HepG2 (cell line): ENCODE results near the gene LAPTM4A. TPM values are rescaled to one million over a fixed set of nuclear protein-coding genes. Genes with fewer than 3 reads are reported as not detected.
A peak's percentile ranks its signal among the peaks of the same experiment; 100 is the strongest.

ENCODE experiments used
- BRCA1 ChIP-seq: sonication (generic); formaldehyde crosslinking; IDR thresholded peaks from 2 replicates; pipeline ENCODE4 v1.4.0; 2020; ENCODE audit warnings: missing genetic modification reagents
- CENPT ChIP-seq: sonication (generic); formaldehyde crosslinking; IDR thresholded peaks from 2 replicates; pipeline ENCODE4 v1.8.0; 2022; ENCODE audit warnings: low read depth, mild to moderate bottlenecking, moderate library complexity, missing genetic modification reagents
- GLI4 ChIP-seq: sonication (generic); formaldehyde crosslinking; IDR thresholded peaks from 2 replicates; pipeline ENCODE4 v1.5.1; 2020; ENCODE audit warnings: missing genetic modification reagents, mild to moderate bottlenecking, moderate library complexity, borderline replicate concordance
- HNRNPL ChIP-seq: fragments of 200-400 bp; formaldehyde crosslinking; IDR thresholded peaks from 2 replicates; pipeline ENCODE4 v1.6.1; 2017; ENCODE audit warnings: mild to moderate bottlenecking, low read depth, low read length
- KAT7 ChIP-seq: IDR thresholded peaks from 2 replicates; pipeline ENCODE4 v1.6.1; 2018; ENCODE audit warnings: borderline replicate concordance, missing compliant biosample characterization
- KLF11 ChIP-seq: IDR thresholded peaks from 2 replicates; pipeline ENCODE4 v1.6.1; 2016; ENCODE audit warnings: missing compliant biosample characterization
- NFATC3 ChIP-seq: sonication (generic); formaldehyde crosslinking; IDR thresholded peaks from 2 replicates; pipeline ENCODE4 v1.5.1; 2020; ENCODE audit warnings: mild to moderate bottlenecking, missing genetic modification reagents
- RXRA ChIP-seq: sonication (generic); formaldehyde crosslinking; IDR thresholded peaks from 2 replicates; pipeline ENCODE4 v1.5.1; 2020; ENCODE audit warnings: missing genetic modification reagents
- TBL1XR1 ChIP-seq: fragments of 150-350 bp; IDR thresholded peaks from 2 replicates; pipeline ENCODE4 v1.6.1; 2014; ENCODE audit warnings: borderline replicate concordance, low read length; ENCODE audit not compliant: partially characterized antibody
- TOPORS ChIP-seq: sonication (generic); formaldehyde crosslinking; IDR thresholded peaks from 2 replicates; pipeline ENCODE4 v1.8.0; 2023; ENCODE audit warnings: mild to moderate bottlenecking, missing genetic modification reagents
- ZHX1 ChIP-seq: sonication (generic); formaldehyde crosslinking; IDR thresholded peaks from 2 replicates; pipeline ENCODE4 v1.8.1; 2022; ENCODE audit warnings: low read depth, mild to moderate bottlenecking, missing genetic modification reagents
- ZNF430 ChIP-seq: sonication (generic); formaldehyde crosslinking; IDR thresholded peaks from 2 replicates; pipeline ENCODE4 v1.9.0; 2021; ENCODE audit warnings: mild to moderate bottlenecking, missing genetic modification reagents
- ZNF451 ChIP-seq: sonication (generic); formaldehyde crosslinking; IDR thresholded peaks from 2 replicates; pipeline ENCODE4 v1.5.0; 2020; ENCODE audit warnings: mild to moderate bottlenecking, missing genetic modification reagents
- ZNF484 ChIP-seq: sonication (generic); formaldehyde crosslinking; IDR thresholded peaks from 2 replicates; pipeline ENCODE4 v1.5.1; 2020; ENCODE audit warnings: mild to moderate bottlenecking, low read depth, missing genetic modification reagents, borderline replicate concordance
- ZNF747 ChIP-seq: sonication (generic); formaldehyde crosslinking; IDR thresholded peaks from 2 replicates; pipeline ENCODE4 v1.8.1; 2023; ENCODE audit warnings: missing genetic modification reagents, mild to moderate bottlenecking, borderline replicate concordance
- ZSCAN12 ChIP-seq: sonication (generic); formaldehyde crosslinking; IDR thresholded peaks from 2 replicates; pipeline ENCODE4 v1.9.0; 2021; ENCODE audit warnings: mild to moderate bottlenecking, missing genetic modification reagents
- polyA plus RNA-seq, 8 experiments: library from polyadenylated mRNA; depleted of rRNA in 3 of 8; stranded (reverse) in 7 of 8; unstranded in 1 of 8; fragments of >200 nt; fragmentation: Illumina TruSeq in 4 of 8; extraction: Trizol in 4 of 8; gene quantifications; 2 replicates each; pipeline versions ENCODE4 v1.2.1 to v1.2.3, GENCODE V29; 2011 to 2016; ENCODE audit warnings: low read depth in 4 of 8, missing spikeins in 1 of 8, mixed read lengths in 1 of 8; ENCODE audit not compliant: insufficient read depth in 1 of 8
- total RNA-seq, 5 experiments: library from RNA; depleted of rRNA; stranded (reverse); fragments of >200 nt; fragmentation: Illumina TruSeq; extraction: Trizol; gene quantifications; 2 replicates each; pipeline ENCODE4 v1.2.3, GENCODE V29; 2016; ENCODE audit warnings: low read depth in 1 of 5
- TF ChIP-seq, protein P1 (sequence below): sonication (generic); formaldehyde crosslinking; IDR thresholded peaks from 2 replicates; pipeline ENCODE4 v1.4.0; 2020; ENCODE audit warnings: mild to moderate bottlenecking, missing genetic modification reagents
- TF ChIP-seq, protein P2 (sequence below): sonication (generic); formaldehyde crosslinking; IDR thresholded peaks from 2 replicates; pipeline ENCODE4 v1.5.1; 2020; ENCODE audit warnings: mild to moderate bottlenecking, moderate library complexity, missing genetic modification reagents
- TF ChIP-seq, protein P3 (sequence below), 2 experiments: sonication (generic) in 1 of 2; formaldehyde crosslinking in 1 of 2; IDR thresholded peaks; 2 replicates each; pipeline versions ENCODE4 v1.6.1 to v1.9.0; 2014 to 2022; ENCODE audit warnings: antibody characterized with exemption in 1 of 2, borderline replicate concordance in 1 of 2, inconsistent platforms in 1 of 2, low read depth in 1 of 2, missing genetic modification reagents in 1 of 2

LAPTM4A gene
- total and polyA plus RNA-seq, 2 of the 13 experiments (the other 11 are each of a cell fraction or from before 2014, with no cell fraction given), result 116 to 558 TPM

DNA sequence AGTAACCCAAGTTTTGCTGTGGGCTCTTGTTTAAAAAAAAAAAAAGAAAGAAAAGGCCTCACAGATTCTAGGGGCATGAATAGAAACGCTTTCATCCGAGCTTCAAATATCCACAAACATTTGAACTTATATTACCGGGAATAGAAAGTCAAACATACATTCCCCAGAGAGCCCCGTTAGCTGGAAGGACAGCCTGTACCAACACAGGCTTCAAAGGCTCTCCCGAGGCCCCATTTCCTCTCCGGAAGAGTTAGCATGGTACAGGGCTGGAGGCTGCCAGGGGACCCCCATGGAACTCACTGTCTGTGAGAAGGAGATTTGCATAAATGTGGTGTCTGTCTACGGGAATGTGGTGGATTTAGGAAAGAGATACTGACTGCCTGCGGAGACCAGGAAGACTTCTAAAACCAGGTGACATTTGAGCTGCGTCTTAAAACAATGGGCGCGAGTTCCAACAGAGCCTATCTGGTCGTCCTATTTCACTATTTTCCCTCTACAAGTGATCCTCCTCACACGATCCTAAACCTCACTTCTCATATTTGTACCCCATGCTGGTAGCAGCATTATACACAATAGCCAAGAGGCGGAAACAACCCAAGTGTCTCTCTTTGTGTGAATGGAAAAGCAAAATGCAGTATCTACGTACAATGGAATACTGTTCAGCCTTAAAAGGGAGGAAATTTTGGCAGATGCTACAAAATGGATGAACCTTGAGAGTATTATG is 38.1 kb downstream of the LAPTM4A start (continued):
- TF ChIP-seq RXRA (CRISPR knock-in tag), result no peak; the same call in 1 of the 2 replicates
- TF ChIP-seq, protein P1, sequence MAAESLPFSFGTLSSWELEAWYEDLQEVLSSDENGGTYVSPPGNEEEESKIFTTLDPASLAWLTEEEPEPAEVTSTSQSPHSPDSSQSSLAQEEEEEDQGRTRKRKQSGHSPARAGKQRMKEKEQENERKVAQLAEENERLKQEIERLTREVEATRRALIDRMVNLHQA (CRISPR knock-in tag), result no peak
- no peak for TF ChIP-seq ZHX1
- TF ChIP-seq KAT7 (CRISPR knock-in tag), result no peak
- TF ChIP-seq TBL1XR1, result no peak
- no peak for TF ChIP-seq ZSCAN12
- no peak for TF ChIP-seq NFATC3 (CRISPR knock-in tag)
- TF ChIP-seq, protein P2, sequence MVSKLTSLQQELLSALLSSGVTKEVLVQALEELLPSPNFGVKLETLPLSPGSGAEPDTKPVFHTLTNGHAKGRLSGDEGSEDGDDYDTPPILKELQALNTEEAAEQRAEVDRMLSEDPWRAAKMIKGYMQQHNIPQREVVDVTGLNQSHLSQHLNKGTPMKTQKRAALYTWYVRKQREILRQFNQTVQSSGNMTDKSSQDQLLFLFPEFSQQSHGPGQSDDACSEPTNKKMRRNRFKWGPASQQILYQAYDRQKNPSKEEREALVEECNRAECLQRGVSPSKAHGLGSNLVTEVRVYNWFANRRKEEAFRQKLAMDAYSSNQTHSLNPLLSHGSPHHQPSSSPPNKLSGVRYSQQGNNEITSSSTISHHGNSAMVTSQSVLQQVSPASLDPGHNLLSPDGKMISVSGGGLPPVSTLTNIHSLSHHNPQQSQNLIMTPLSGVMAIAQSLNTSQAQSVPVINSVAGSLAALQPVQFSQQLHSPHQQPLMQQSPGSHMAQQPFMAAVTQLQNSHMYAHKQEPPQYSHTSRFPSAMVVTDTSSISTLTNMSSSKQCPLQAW (CRISPR knock-in tag), result peak; percentile 27; the same call in 1 of the 2 replicates
- no peak; the same call in none of the 2 replicates for TF ChIP-seq ZNF747 (CRISPR knock-in tag)
- TF ChIP-seq CENPT (CRISPR knock-in tag), result no peak
- TF ChIP-seq ZNF484 (CRISPR knock-in tag), result no peak
- no peak for TF ChIP-seq KLF11 (CRISPR knock-in tag)
- no peak for TF ChIP-seq ZNF430 (CRISPR knock-in tag)
- no peak for TF ChIP-seq TOPORS (CRISPR knock-in tag)
- no peak for TF ChIP-seq HNRNPL
- TF ChIP-seq GLI4 (CRISPR knock-in tag), result no peak
- TF ChIP-seq BRCA1 (CRISPR knock-in tag), result no peak
- no peak for TF ChIP-seq ZNF451 (CRISPR knock-in tag)
- TF ChIP-seq, protein P3, sequence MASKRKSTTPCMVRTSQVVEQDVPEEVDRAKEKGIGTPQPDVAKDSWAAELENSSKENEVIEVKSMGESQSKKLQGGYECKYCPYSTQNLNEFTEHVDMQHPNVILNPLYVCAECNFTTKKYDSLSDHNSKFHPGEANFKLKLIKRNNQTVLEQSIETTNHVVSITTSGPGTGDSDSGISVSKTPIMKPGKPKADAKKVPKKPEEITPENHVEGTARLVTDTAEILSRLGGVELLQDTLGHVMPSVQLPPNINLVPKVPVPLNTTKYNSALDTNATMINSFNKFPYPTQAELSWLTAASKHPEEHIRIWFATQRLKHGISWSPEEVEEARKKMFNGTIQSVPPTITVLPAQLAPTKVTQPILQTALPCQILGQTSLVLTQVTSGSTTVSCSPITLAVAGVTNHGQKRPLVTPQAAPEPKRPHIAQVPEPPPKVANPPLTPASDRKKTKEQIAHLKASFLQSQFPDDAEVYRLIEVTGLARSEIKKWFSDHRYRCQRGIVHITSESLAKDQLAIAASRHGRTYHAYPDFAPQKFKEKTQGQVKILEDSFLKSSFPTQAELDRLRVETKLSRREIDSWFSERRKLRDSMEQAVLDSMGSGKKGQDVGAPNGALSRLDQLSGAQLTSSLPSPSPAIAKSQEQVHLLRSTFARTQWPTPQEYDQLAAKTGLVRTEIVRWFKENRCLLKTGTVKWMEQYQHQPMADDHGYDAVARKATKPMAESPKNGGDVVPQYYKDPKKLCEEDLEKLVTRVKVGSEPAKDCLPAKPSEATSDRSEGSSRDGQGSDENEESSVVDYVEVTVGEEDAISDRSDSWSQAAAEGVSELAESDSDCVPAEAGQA (IDR thresholded peaks at IDR 0.05; ENCODE audit: low read depth), result no peak
- TF ChIP-seq, protein P3 (CRISPR knock-in tag; IDR thresholded peaks at IDR 0.05; ENCODE audit: borderline replicate concordance), result no peak
